Endodermal cell (in vitro differentiated cells): ENCODE data around the gene ZNF740. TPM values are rescaled to one million over a fixed set of nuclear protein-coding genes. Genes with fewer than 3 reads are reported as not detected.
"Not testable (repeated sequence)": the region's sequence is repeated elsewhere in the genome, so short reads cannot be mapped to it uniquely, and the experiment has no call there.

ENCODE experiments used
- DNase-seq: peaks from one replicate; pipeline ENCODE4 v3.0.0-alpha.2; 2017
- H3K27ac ChIP-seq: 2 replicates; pipeline ENCODE4 v1.5.1; 2013; ENCODE audit warnings: mild to moderate bottlenecking, low read depth, low read length, moderate library complexity
- H3K27me3 ChIP-seq: 2 replicates; pipeline ENCODE4 v1.6.1; 2013; ENCODE audit warnings: mild to moderate bottlenecking, low read length, moderate library complexity; ENCODE audit not compliant: insufficient read depth, control insufficient read depth, poor library complexity, severe bottlenecking
- H3K36me3 ChIP-seq: 2 replicates; pipeline ENCODE4 v1.7.0; 2013; ENCODE audit warnings: mild to moderate bottlenecking, low read length, moderate library complexity; ENCODE audit not compliant: control insufficient read depth, insufficient read depth
- H3K4me1 ChIP-seq: one replicate; pipeline ENCODE4 v1.7.0; 2013; ENCODE audit warnings: low read length; ENCODE audit not compliant: control insufficient read depth, insufficient read depth
- H3K4me3 ChIP-seq: 2 replicates; pipeline ENCODE4 v1.5.1; 2013; ENCODE audit warnings: mild to moderate bottlenecking, low read length, moderate library complexity
- H3K9ac ChIP-seq: 2 replicates; pipeline ENCODE4 v1.6.1; 2013; ENCODE audit warnings: mild to moderate bottlenecking, low read length, moderate library complexity; ENCODE audit not compliant: poor library complexity, severe bottlenecking; ENCODE audit errors: extremely low read depth
- H3K9me3 ChIP-seq: 2 replicates; pipeline ENCODE4 v1.6.1; 2013; ENCODE audit warnings: mild to moderate bottlenecking, low read length, moderate library complexity; ENCODE audit not compliant: control insufficient read depth
- H3K27ac Mint-ChIP-seq: 2 replicates; pipeline ENCODE4 v1.8.0; 2020; ENCODE audit warnings: mixed read lengths
- H3K27me3 Mint-ChIP-seq: 2 replicates; pipeline ENCODE4 v1.8.0; 2021; ENCODE audit warnings: mild to moderate bottlenecking, mixed read lengths; ENCODE audit not compliant: insufficient read depth
- H3K36me3 Mint-ChIP-seq: 2 replicates; pipeline ENCODE4 v1.8.0; 2020; ENCODE audit warnings: low read depth, mixed read lengths
- H3K4me1 Mint-ChIP-seq: 2 replicates; pipeline ENCODE4 v1.8.0; 2020; ENCODE audit warnings: mixed read lengths
- H3K4me3 Mint-ChIP-seq: 2 replicates; pipeline ENCODE4 v1.8.0; 2020; ENCODE audit warnings: mild to moderate bottlenecking, moderate library complexity, mixed read lengths
- H3K9me3 Mint-ChIP-seq: 2 replicates; pipeline ENCODE4 v1.8.0; 2020; ENCODE audit warnings: mild to moderate bottlenecking, mixed read lengths
- WGBS, 2 experiments: methylation state at CpG; one replicate each; pipeline versions ENCODE4 v1.1.5 to v1.1.7; 2013; ENCODE audit warnings: missing lambda C conversion rate in 2 of 2, mixed read lengths in 1 of 2; ENCODE audit not compliant: insufficient coverage in 1 of 2, insufficient read length in 1 of 2; 5-methylcytosine and 5-hydroxymethylcytosine counted together
- total RNA-seq, 2 donors: library from RNA; stranded (reverse); fragmentation: NEBNext Ultra II Directional in 1 of 2; extraction: Animal tissue kit (Norgen Biotek cat#: 25700) in 1 of 2; gene quantifications; 2 replicates in 1 of 2; 3 replicates in 1 of 2; pipeline ENCODE4 v1.2.1, GENCODE V29; 2021
- TF ChIP-seq, protein P1 (sequence below): fragments of 200-600 bp; sonication (generic); conservative IDR thresholded peaks from 2 replicates; pipeline ENCODE4 v1.5.0; 2021; ENCODE audit warnings: antibody characterized with exemption, mild to moderate bottlenecking

ZNF740 gene
- total RNA-seq, 2 donors from 2014 or later = 54.0 to 54.6 TPM

DNA sequence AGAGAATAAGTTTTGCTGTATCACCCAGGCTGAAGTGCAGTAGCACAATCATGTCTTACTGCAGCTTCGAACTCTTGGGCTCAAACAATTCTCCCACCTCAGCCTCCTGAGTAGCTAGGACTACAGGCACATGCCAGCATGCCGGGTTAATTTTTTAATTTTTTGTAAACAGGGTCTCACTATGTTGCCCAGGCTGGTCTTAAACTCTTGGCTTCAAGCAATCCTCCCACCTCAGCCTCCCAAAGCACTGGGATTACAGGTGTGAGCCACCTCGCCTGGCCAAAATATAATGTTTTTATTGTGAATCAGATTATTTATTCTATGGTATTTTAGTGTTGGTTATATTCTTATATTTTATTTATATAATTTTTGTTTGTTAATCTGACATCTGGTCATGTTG is 3.8 kb upstream of the ZNF740 start:
- Mint-ChIP-seq H3K4me3 (no peak overlapping the region), H3K4me1 (peaks cover 32% of the 10 kb centered on the region), H3K27me3 (peaks cover 37% of the 10 kb centered on the region), H3K9me3 (no peaks in the 10 kb centered on the region), H3K27ac (no peak overlapping the region), H3K36me3 (peaks cover 5% of the 10 kb centered on the region)
- Histone ChIP-seq H3K4me1 (peaks cover 4% of the 10 kb centered on the region), H3K9ac (no peak overlapping the region), H3K9me3 (peaks cover 2% of the 10 kb centered on the region), H3K27ac (no peak overlapping the region), H3K27me3 (no peaks in the 10 kb centered on the region), H3K36me3 (peaks cover 3% of the 10 kb centered on the region), H3K4me3 (no peak overlapping the region)
- TF ChIP-seq, protein P1, sequence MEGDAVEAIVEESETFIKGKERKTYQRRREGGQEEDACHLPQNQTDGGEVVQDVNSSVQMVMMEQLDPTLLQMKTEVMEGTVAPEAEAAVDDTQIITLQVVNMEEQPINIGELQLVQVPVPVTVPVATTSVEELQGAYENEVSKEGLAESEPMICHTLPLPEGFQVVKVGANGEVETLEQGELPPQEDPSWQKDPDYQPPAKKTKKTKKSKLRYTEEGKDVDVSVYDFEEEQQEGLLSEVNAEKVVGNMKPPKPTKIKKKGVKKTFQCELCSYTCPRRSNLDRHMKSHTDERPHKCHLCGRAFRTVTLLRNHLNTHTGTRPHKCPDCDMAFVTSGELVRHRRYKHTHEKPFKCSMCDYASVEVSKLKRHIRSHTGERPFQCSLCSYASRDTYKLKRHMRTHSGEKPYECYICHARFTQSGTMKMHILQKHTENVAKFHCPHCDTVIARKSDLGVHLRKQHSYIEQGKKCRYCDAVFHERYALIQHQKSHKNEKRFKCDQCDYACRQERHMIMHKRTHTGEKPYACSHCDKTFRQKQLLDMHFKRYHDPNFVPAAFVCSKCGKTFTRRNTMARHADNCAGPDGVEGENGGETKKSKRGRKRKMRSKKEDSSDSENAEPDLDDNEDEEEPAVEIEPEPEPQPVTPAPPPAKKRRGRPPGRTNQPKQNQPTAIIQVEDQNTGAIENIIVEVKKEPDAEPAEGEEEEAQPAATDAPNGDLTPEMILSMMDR = no peak
- no peak for DNase-seq
- WGBS, 2 experiments = 83 to 100% methylated on average over 2 of the region's 3 CpGs

DNA sequence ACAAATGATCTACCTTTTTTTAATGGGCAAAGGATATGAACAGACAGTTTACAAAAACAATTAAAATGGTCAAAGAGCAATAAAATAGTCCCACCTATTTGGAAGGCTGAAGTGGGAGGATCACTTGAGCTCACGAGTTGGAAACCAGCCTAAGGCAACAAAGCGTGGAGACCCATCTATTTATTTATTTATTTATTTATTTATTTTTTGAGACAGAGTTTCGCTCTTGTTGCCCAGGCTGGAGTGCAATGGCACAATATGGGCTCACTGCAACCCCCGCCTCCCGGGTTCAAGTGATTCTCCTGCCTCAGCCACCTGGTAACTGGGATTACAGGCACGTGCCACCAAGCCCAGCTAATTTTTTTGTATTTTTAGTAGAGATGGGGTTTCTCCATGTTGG is 3.1 kb upstream of the ZNF740 start:
- not testable (repeated sequence) for H3K27me3 ChIP-seq, H3K9me3 Mint-ChIP-seq, H3K27ac Mint-ChIP-seq, H3K4me1 ChIP-seq, H3K4me3 Mint-ChIP-seq, H3K27ac ChIP-seq, H3K9ac ChIP-seq, H3K9me3 ChIP-seq, H3K4me3 ChIP-seq, H3K36me3 ChIP-seq, DNase-seq
- H3K36me3 Mint-ChIP-seq = peaks cover 12% of the 10 kb centered on the region
- H3K27me3 Mint-ChIP-seq = peaks cover 30% of the 10 kb centered on the region
- 60 to 88% methylated on average over 1 to 4 of the region's 6 CpGs for WGBS, 2 experiments
- peaks cover 35% of the 10 kb centered on the region for H3K4me1 Mint-ChIP-seq

DNA sequence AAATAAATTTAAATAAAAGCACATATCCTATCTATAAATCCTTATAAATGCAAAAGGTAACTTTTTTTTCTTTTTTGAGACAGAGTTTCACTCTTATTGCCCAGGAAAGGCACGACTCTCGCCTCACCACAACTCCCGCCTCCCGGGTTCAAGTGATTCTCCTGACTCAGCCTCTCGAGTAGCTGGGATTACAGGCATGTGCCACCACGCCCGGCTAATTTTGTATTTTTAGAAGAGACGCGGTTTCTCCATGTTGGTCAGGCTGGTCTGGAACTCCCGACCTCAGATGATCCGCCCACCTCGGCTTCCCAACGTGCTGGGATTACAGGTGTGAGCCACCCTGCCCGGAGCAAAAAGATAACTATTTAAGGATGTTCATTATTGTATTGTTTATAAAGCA is 1.7 kb upstream of the ZNF740 start:
- 96% methylated on average over 10 to 14 of the region's 14 CpGs for whole genome bisulfite sequencing, 2 experiments
- H3K4me1 ChIP-seq, H3K27me3 ChIP-seq, H3K9me3 Mint-ChIP-seq, H3K9me3 ChIP-seq, DNase-seq, H3K27ac Mint-ChIP-seq, H3K4me3 ChIP-seq, H3K9ac ChIP-seq, H3K27ac ChIP-seq: not testable (repeated sequence)
- peaks cover 17% of the 10 kb centered on the region for H3K27me3 Mint-ChIP-seq
- peaks cover 23% of the 10 kb centered on the region for H3K36me3 Mint-ChIP-seq
- H3K4me3 Mint-ChIP-seq = peak overlapping the region; percentile 87
- peaks cover 33% of the 10 kb centered on the region for H3K4me1 Mint-ChIP-seq
- H3K36me3 ChIP-seq = peaks cover 23% of the 10 kb centered on the region

DNA sequence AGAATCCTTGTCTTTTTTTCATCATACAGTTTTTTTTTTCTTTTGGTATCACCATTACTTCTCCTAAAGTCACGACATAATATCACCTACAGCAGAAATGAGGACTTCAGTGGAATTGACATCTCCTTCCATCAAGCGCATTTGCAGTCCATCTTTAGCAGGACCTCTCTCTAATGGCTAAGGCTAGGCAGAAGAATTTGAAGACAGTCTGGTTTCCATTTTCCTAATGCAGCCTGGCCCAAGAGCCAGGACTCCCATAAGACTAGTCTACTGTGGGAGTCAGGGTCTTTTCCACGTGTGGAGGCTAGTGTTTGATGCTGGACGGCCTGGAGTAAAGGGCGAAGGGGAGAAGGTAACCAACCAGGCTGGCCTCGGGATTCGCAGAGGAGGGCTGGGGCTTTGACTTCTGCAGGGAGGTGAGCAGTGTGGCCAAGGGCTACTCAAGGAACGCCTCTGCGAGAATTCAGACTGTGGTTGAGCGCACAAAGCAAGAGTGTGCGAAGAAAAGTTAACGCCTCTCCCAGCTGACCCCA is 769 bp upstream of the ZNF740 start:
- Mint-ChIP-seq H3K27me3 (peaks cover 10% of the 10 kb centered on the region), H3K4me3 (peak overlapping the region; percentile 87), H3K27ac (peak overlapping the region; percentile 94), H3K36me3 (peaks cover 29% of the 10 kb centered on the region), H3K9me3 (no peaks in the 10 kb centered on the region), H3K4me1 (peaks cover 31% of the 10 kb centered on the region)
- H3K27me3 ChIP-seq = no peaks in the 10 kb centered on the region
- peak overlapping the region; percentile 73 for H3K9ac ChIP-seq
- peaks cover 33% of the 10 kb centered on the region for H3K36me3 ChIP-seq
- TF ChIP-seq, protein P1 = no peak
- DNase-seq = no peak
- H3K27ac ChIP-seq = peak overlapping the region; percentile 92
- H3K4me3 ChIP-seq = peak overlapping the region; percentile 86
- peaks cover 8% of the 10 kb centered on the region for H3K9me3 ChIP-seq
- 12 to 23% methylated on average over 10 to 12 of the region's 12 CpGs for whole genome bisulfite sequencing, 2 experiments
- peaks cover 4% of the 10 kb centered on the region for H3K4me1 ChIP-seq
